Activated CD4-positive, alpha-beta T cell treated with anti-CD3 and anti-CD28 coated beads, Interleukin-2, amount 10 ng/mL, durations not matched to agents 7 days and 5 days (primary cell): ENCODE data around the gene FAM107B. TPM values are rescaled to one million over a fixed set of nuclear protein-coding genes. Genes with fewer than 3 reads are reported as not detected.
"Not testable (repeated sequence)": the region's sequence is repeated elsewhere in the genome, so short reads cannot be mapped to it uniquely, and the experiment has no call there.

Source experiments
- CTCF ChIA-PET: fragments of 350-600 bp; sonication (Branson Sonifier 250); formaldehyde crosslinking; loops from one replicate; lab custom pipeline; 2021; ENCODE audit warnings: antibody characterized with exemption; lab: Charles Lee
- POLR2A ChIA-PET: fragments of 350-600 bp; sonication (Branson Sonifier 250); formaldehyde crosslinking; loops from one replicate; lab custom pipeline; 2021; ENCODE audit warnings: antibody characterized with exemption; lab: Charles Lee
- DNase-seq: peaks from one replicate; pipeline ENCODE4 v3.0.0-alpha.2; 2020
- H3K27ac Mint-ChIP-seq: one replicate; pipeline ENCODE4 v1.8.0; 2021; ENCODE audit warnings: mild to moderate bottlenecking, moderate library complexity, mixed read lengths
- H3K27me3 Mint-ChIP-seq: one replicate; pipeline ENCODE4 v1.8.0; 2021; ENCODE audit warnings: mixed read lengths
- H3K36me3 Mint-ChIP-seq: one replicate; pipeline ENCODE4 v1.8.0; 2021; ENCODE audit warnings: low read depth, mixed read lengths
- H3K4me1 Mint-ChIP-seq: one replicate; pipeline ENCODE4 v1.8.0; 2021; ENCODE audit warnings: mixed read lengths
- H3K4me3 Mint-ChIP-seq: one replicate; pipeline ENCODE4 v1.8.0; 2021; ENCODE audit warnings: mild to moderate bottlenecking, moderate library complexity, mixed read lengths
- H3K9me3 Mint-ChIP-seq: one replicate; pipeline ENCODE4 v1.8.0; 2021; ENCODE audit warnings: mixed read lengths
- total RNA-seq, 2 experiments: library from RNA; stranded (reverse); gene quantifications; one replicate each; pipeline ENCODE4 v1.2.3, GENCODE V29; 2021

Gene FAM107B
- total RNA-seq, 2 experiments from 2014 or later = 180 to 220 TPM

DNA sequence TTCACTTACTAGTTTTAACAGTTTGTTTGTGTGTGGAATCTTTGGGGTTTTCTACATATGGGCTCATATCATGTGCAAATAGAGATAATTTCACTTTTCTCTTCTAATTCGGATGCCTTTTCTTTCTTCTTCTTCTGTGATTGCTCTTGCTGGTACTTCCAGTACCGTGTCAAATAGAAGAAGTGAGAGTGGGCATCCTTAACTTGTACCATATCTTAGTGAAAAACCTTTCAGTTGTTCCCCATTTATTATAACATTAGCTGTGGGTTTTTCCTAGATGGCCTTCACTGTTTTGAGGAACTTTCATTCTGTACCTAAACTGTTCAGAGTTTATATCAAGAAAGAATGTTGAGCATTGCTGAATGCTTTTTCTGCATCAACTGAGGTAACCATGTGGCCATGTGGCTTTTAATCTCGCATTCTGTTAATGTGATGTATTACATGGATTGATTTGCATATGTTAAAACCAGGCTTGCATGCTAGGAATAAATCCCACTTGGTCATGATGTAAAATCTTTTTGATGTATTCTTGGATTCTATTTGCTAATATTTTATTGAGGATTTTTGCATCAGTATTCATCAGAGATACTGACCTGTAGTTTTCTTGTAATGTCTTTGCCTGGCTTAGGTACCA, 78.7 kb downstream of the FAM107B start:
- no peak for DNase-seq
- Mint-ChIP-seq H3K27ac (no peak overlapping the region), H3K27me3 (no peaks in the 10 kb centered on the region), H3K4me1 (peaks cover 3% of the 10 kb centered on the region), H3K4me3 (no peak overlapping the region), H3K36me3 (peaks cover 2% of the 10 kb centered on the region), H3K9me3 (peaks cover 10% of the 10 kb centered on the region)
- ChIA-PET CTCF (interaction anchor here (0.6 to 1.4 kb wide), 3 partner anchors 11 to 1398 kb away, joined by 3 to 6 read pairs (median 4); no protein-coding TSS in a partner anchor), POLR2A (no interaction called here)

DNA sequence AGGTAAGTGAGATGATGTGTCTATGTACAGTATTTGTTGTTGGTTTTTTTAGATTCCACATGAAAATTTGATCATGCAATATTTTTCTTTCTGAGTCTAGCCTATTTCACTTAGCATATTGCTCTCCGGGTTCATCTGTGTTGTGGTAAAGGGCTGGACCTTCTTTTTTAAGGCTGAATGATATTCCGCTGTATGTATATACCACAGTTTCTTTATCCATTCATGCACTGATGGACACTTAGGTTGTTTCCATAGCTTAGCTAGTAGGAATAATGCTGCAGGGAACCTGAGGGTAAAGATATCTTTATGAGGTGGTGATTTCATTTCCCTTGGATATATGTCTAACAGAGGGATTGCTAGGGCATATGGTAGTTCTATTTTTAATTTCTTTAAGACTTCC, 80.8 kb downstream of the FAM107B start:
- Mint-ChIP-seq H3K4me1 (peaks cover 6% of the 10 kb centered on the region), H3K27ac (no peak overlapping the region), H3K9me3 (peaks cover 2% of the 10 kb centered on the region), H3K4me3 (no peak overlapping the region), H3K36me3 (no peaks in the 10 kb centered on the region), H3K27me3 (no peaks in the 10 kb centered on the region)
- CTCF ChIA-PET = no interaction called here
- POLR2A ChIA-PET = no interaction called here
- DNase-seq = no peak

DNA sequence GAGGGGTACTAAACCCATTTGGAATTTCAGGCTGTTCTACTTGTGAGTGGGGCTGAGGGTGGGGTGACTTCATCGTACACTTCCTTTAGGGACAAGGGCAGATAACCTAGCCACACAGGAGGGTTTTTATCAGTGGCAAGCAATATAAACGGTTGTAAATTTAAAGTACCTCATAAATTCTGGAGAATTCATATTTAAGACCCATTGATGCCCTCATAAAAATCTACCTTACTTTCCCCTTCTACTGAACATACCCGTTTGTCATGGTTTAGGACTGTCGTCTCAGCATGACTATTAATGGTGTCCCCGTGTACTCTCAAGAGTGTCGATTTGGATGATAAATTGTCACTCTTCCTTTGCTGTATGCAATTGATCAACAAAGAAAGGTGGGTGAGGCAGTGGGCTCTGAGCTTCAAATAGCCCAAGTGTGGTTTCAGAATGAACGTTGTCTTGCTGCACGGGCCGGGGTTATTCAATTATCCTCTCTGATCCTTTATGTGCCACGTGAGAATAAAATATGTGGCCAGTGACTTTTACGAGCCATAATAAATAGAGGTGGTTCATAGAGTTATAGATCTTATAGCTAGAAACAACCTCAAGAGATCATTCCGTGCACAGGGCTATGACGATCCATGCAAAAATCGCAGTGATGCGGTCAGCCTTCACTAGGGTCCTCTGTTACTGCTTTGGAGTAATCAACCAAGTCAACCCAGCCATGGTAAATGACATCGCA, 82.2 kb downstream of the FAM107B start:
- Mint-ChIP-seq H3K4me3 (no peak overlapping the region), H3K9me3 (peaks cover 3% of the 10 kb centered on the region), H3K27ac (no peak overlapping the region), H3K27me3 (no peaks in the 10 kb centered on the region), H3K36me3 (no peaks in the 10 kb centered on the region), H3K4me1 (peaks cover 12% of the 10 kb centered on the region)
- ChIA-PET POLR2A (no interaction called here), CTCF (interaction anchor here (0.6 kb wide), 1 partner anchor 72 kb away, joined by 4 read pairs; no protein-coding TSS in a partner anchor)
- no peak for DNase-seq

DNA sequence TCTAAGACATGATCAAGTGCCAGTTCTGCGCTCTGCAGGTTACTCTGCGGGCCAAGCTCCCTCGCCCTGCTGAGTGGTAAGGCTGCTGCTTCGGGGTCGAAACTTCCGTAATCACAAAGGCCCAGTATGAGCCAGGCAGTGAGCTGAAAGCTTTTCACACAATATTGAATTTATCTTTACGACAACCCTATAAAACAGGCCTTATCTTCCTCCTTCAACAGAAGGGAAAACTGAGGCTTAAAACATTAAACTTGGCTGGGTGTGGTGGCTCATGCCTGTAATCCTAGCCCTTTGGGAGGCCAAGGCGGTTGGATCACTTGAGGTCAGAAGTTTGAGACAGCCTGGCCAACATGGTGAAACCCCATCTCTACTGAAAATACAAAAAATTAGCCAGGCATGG, 83.3 kb downstream of the FAM107B start:
- Mint-ChIP-seq H3K9me3 (peaks cover 3% of the 10 kb centered on the region), H3K27ac (no peak overlapping the region), H3K4me3 (no peak overlapping the region), H3K4me1 (peaks cover 15% of the 10 kb centered on the region), H3K27me3 (no peaks in the 10 kb centered on the region), H3K36me3 (no peaks in the 10 kb centered on the region)
- POLR2A ChIA-PET = no interaction called here
- DNase-seq = no peak
- CTCF ChIA-PET = interaction anchor here (0.6 to 0.8 kb wide), 3 partner anchors 9 to 431 kb away, joined by 3 to 5 read pairs (median 4); no protein-coding TSS in a partner anchor

DNA sequence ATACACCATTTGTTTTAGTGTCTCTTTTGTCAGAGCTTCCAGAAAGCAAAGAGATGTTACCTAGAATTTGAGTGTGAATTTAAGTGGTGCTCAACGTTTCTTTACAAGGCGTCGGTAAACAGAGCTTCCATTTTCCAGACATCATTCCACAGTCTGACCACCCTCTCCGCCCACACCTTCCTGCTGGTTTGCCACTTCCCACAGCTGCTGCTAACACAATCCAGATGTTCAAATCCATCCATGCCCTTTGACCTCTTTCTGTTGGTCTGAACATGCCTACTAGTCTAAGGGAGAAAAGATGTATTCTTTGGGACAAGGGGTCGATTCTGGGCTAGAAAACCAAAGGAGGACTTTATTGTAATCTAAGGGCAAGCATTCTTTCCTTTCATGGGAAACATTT, 86.1 kb downstream of the FAM107B start:
- Mint-ChIP-seq H3K27ac (no peak overlapping the region), H3K4me1 (peaks cover 20% of the 10 kb centered on the region), H3K36me3 (no peaks in the 10 kb centered on the region), H3K27me3 (no peaks in the 10 kb centered on the region), H3K9me3 (peaks cover 5% of the 10 kb centered on the region), H3K4me3 (no peak overlapping the region)
- ChIA-PET POLR2A (no interaction called here), CTCF (interaction anchor here (1.4 kb wide), 1 partner anchor 20 kb away, joined by 4 read pairs; no protein-coding TSS in a partner anchor)
- DNase-seq = no peak

DNA sequence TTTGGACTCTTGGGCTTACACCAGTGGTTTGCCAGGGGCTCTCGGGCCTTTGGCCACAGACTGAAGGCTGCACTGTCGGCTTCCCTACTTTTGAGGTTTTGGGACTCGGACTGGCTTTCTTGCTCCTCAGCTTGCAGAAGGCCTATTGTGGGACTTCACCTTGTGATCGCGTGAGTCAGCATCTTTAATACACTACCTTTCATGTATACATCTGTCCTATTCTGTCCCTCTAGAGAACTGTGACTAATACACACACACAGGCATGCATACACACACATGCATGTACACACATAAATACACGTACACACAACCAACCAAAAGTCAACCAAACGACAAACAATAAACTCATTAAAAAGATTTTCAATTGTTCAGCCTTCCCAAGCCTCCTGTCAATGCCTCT, 86.5 kb downstream of the FAM107B start:
- CTCF ChIA-PET, H3K27ac Mint-ChIP-seq, DNase-seq, H3K9me3 Mint-ChIP-seq, H3K27me3 Mint-ChIP-seq, H3K4me3 Mint-ChIP-seq, POLR2A ChIA-PET, H3K36me3 Mint-ChIP-seq: not testable (repeated sequence)
- peaks cover 20% of the 10 kb centered on the region for H3K4me1 Mint-ChIP-seq

DNA sequence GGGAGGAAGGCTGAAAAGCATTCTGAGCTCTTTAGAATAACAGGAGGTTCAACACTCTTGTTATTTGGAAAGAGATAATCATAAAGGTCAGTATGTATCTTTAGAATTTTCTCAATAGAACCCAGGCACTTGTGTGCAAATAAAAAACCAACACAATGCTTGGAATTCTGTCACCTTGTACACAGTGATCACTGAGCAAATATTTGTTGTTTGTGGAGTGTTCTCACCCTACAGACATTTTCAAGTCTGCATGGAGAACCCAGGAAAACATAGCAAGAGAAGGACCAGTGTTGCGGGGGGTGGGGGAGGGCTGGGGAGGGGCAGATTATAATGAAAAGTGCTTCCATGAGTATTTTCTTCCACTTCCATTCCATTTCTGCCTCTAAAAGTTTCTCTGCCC, 87.4 kb downstream of the FAM107B start:
- Mint-ChIP-seq H3K9me3 (peaks cover 5% of the 10 kb centered on the region), H3K4me1 (peaks cover 18% of the 10 kb centered on the region), H3K27me3 (no peaks in the 10 kb centered on the region), H3K4me3 (no peak overlapping the region), H3K27ac (no peak overlapping the region), H3K36me3 (no peaks in the 10 kb centered on the region)
- CTCF ChIA-PET = interaction anchor here (0.9 to 2.0 kb wide), 3 partner anchors 11 to 15 kb away, joined by 3 to 6 read pairs (median 4); no protein-coding TSS in a partner anchor
- POLR2A ChIA-PET = no interaction called here
- no peak for DNase-seq

DNA sequence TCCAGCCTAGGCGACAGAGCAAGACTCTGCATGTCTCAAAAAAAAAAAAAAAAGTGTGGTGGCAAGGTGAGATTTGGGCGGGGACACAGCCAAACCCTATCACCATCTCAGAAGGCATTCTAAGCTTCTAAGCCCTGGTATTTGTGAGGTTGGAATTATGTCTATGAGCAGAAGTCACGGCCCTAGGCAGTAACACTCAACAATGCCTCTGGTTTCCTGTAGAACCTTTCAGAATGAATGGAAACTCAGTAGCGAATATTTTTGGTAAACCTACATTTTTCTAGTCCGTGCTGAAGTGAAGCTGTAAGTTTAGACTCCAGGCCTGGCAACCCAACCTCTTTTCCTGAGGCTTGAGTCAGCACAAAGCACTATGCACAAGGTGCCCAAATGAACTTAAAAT, 88.3 kb downstream of the FAM107B start:
- no peaks in the 10 kb centered on the region for H3K27me3 Mint-ChIP-seq
- no peaks in the 10 kb centered on the region for H3K36me3 Mint-ChIP-seq
- no peak for DNase-seq
- ChIA-PET POLR2A (interaction anchor here (0.6 kb wide), 1 partner anchor 738 kb away, joined by 5 read pairs; no protein-coding TSS in a partner anchor), CTCF (interaction anchor here (0.9 to 2.0 kb wide), 3 partner anchors 10 to 22 kb away, joined by 3 to 6 read pairs (median 4); no protein-coding TSS in a partner anchor)
- H3K27ac Mint-ChIP-seq = no peak overlapping the region
- no peak overlapping the region for H3K4me3 Mint-ChIP-seq
- peaks cover 17% of the 10 kb centered on the region for H3K4me1 Mint-ChIP-seq
- H3K9me3 Mint-ChIP-seq = peaks cover 5% of the 10 kb centered on the region

DNA sequence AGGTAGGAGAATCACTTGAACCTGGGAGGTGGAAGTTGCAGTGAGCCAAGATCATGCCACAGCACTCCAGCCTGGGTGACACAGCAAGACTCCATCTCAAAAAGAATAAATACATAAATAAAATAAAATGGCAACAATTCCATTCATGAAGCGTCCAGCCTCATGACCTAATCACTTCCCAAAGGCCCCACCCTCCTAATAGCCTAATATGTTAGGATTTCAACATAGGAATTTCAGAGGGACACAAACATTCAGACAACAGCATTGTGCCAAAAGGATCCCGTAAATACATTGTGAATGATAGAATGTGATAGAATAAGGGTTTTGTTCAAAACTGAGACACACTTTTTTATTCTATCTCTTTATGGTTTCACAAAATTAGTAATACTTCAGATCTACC, 90.3 kb downstream of the FAM107B start:
- CTCF ChIA-PET = interaction anchor here (0.7 to 1.6 kb wide), 2 partner anchors 12 to 69 kb away, joined by 3 read pairs; no protein-coding TSS in a partner anchor
- Mint-ChIP-seq H3K27me3 (no peaks in the 10 kb centered on the region), H3K36me3 (no peaks in the 10 kb centered on the region), H3K9me3 (peaks cover 5% of the 10 kb centered on the region), H3K4me1 (peaks cover 14% of the 10 kb centered on the region), H3K27ac (no peak overlapping the region), H3K4me3 (no peak overlapping the region)
- POLR2A ChIA-PET = no interaction called here
- no peak for DNase-seq

DNA sequence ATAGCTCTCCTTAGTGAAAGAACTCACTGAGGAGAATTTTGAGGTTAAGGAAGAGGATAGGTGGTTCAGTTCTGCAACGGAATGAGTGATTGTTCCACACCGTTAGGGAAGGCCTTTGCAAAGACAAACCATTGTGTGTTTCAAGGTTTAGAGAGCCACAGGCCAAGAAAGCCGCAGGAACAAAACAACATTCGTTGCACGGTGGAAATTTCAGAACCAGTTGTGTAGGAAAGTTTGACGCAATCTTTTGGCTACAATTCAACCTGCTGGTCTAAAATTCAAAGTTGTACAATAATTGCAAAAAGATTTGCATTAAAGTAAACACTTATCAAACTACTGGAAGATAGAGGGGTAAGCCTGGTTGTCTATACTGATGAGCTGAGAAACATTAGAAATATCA, 91.4 kb downstream of the FAM107B start:
- Mint-ChIP-seq H3K4me1 (peaks cover 8% of the 10 kb centered on the region), H3K4me3 (no peak overlapping the region), H3K9me3 (peaks cover 3% of the 10 kb centered on the region), H3K27me3 (no peaks in the 10 kb centered on the region), H3K27ac (no peak overlapping the region), H3K36me3 (no peaks in the 10 kb centered on the region)
- ChIA-PET CTCF (interaction anchor here (1.2 to 1.5 kb wide), 2 partner anchors 12 to 17 kb away, joined by 4 to 6 read pairs; no protein-coding TSS in a partner anchor), POLR2A (no interaction called here)
- no peak for DNase-seq

DNA sequence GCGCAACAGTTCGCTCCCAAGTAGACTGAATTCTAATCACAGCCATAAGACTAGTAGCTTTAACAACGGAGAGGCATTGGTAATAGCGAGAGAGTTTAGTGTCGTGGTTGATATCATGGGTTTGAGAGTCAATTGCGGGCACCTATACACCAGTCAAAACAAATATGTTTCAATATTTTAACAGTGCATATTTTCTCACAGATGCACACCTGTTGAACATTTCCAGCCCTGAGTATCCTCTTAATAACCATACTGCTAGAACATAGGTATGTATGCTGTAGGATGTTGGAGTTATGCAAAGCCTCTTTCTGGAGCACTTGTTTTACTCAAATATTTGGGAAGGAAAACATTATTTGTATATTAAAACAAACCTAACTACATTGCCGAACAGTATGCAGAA, 92.9 kb downstream of the FAM107B start:
- CTCF ChIA-PET = no interaction called here
- POLR2A ChIA-PET = no interaction called here
- Mint-ChIP-seq H3K4me1 (peaks cover 7% of the 10 kb centered on the region), H3K27me3 (no peaks in the 10 kb centered on the region), H3K4me3 (no peak overlapping the region), H3K36me3 (no peaks in the 10 kb centered on the region), H3K27ac (no peak overlapping the region), H3K9me3 (peaks cover 2% of the 10 kb centered on the region)
- DNase-seq = no peak

DNA sequence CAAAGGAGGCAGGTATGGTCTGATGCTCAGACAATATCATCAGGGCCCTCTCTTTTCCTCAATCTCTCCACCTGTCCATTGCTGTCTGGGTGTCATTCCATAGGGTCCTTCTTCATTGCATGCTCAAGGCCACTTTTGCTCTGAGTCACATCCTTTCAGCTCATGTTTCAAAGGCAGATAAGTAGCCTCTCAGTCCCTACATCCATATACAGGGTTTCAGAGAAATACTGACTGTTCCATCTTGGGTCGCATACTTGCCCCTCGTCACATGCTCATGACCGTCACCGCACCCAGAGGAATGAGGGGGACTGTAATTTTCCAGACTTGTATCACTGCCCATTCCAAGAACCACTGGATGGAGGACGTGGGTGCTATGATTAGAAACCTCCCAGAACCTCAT, 93.4 kb downstream of the FAM107B start:
- peaks cover 4% of the 10 kb centered on the region for H3K4me1 Mint-ChIP-seq
- H3K27me3 Mint-ChIP-seq = no peaks in the 10 kb centered on the region
- no peaks in the 10 kb centered on the region for H3K36me3 Mint-ChIP-seq
- ChIA-PET CTCF (interaction anchor here (0.7 kb wide), 1 partner anchor 8 kb away, joined by 3 read pairs; no protein-coding TSS in a partner anchor), POLR2A (no interaction called here)
- peaks cover 2% of the 10 kb centered on the region for H3K9me3 Mint-ChIP-seq
- H3K4me3 Mint-ChIP-seq = no peak overlapping the region
- DNase-seq = no peak
- H3K27ac Mint-ChIP-seq = no peak overlapping the region

DNA sequence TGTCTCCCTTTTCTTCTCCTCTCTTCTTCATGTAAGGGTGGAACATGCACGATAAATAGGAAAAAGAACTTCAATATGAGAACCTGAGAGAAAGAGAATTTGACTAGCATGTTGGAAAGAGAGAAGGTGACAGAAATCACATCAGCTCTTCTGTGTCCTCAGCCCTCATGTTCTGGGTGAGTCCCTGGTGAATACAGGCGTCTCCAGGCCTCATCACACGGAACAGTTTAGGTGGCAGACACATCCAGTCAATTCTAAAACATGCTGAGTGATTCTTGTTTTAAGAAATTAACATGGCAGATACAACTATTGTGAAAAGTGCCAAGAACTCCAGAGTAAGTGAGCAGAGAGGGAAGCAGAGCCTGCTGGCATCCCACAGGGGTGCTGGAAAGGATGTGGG, 96.1 kb downstream of the FAM107B start:
- DNase-seq = no peak
- Mint-ChIP-seq H3K27me3 (no peaks in the 10 kb centered on the region), H3K4me1 (no peaks in the 10 kb centered on the region), H3K4me3 (no peak overlapping the region), H3K9me3 (no peaks in the 10 kb centered on the region), H3K27ac (no peak overlapping the region), H3K36me3 (no peaks in the 10 kb centered on the region)
- ChIA-PET CTCF (no interaction called here), POLR2A (no interaction called here)
